Measurements from ENCODE around the gene CARS2. TPM values are rescaled to one million over a fixed set of nuclear protein-coding genes. Genes with fewer than 3 reads are reported as not detected.
"Not testable (repeated sequence)": the region's sequence is repeated elsewhere in the genome, so short reads cannot be mapped to it uniquely, and the experiment has no call there.

Gene CARS2
- polyA plus RNA-seq = 10 to 100 TPM; 40.8 to 54.5 (median 40.8) TPM

- H3K27ac Mint-ChIP-seq = peak within 1 kb of the TSS; percentile 70 to 90 (median 86)
- H3K27me3 Mint-ChIP-seq (ENCODE audit: low read depth in 3 of 3) = peaks cover 0 to 2% (median 0%) of the 10 kb centered on the region in 3 donors
- peak within 1 kb of the TSS; percentile 88 to 92 (median 90) for H3K4me3 Mint-ChIP-seq
- peaks cover 31 to 52% of the 10 kb centered on the region in 2 donors for H3K4me1 Mint-ChIP-seq
- peaks cover 6 to 12% (median 6%) of the 10 kb centered on the region in 3 donors for H3K36me3 Mint-ChIP-seq
- DNase-seq = peak; percentile 87 to 91 (median 87)
- no peaks in the 10 kb centered on the region for H3K9me3 Mint-ChIP-seq
Observed at GRCh38 chr13:110705826-110706569, at the start of gene CARS2. TSS of gene CARS2 (minus strand) at chr13:110706116. CDS start at chr13:110706093, 23 bp downstream.

DNA sequence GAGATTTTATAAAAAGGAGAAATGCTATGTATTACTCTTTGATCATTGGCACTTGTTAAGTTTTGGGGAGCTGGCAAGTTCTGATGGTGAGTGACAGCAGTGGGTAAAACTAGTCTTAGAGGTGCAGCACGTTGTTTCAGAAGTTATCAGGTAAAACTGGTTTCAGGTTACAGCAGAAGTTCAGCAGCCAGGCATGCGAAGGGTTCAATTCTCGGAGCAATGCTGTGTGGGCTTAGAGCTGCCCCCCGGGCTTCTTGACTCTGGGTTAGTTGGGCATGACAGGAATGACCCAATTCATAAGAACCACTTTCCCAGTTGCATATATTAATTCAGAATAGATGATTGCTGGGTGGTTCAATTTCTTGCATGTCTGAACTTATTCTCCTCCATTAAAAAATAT lies 42.4 kb upstream of the CARS2 start:
- H3K9me3 Mint-ChIP-seq = peaks cover 0 to 5% (median 2%) of the 10 kb centered on the region in 6 donors
- H3K36me3 Mint-ChIP-seq = peaks cover 8 to 23% (median 8%) of the 10 kb centered on the region in 3 donors
- H3K4me1 Mint-ChIP-seq = no peaks in the 10 kb centered on the region
- H3K27ac Mint-ChIP-seq = no peak overlapping the region
- no peak for DNase-seq
- H3K27me3 Mint-ChIP-seq (ENCODE audit: low read depth in 3 of 3) = no peaks in the 10 kb centered on the region
- H3K4me3 Mint-ChIP-seq = no peak overlapping the region

GRCh38 chr13:110746438-110746837 lies 40.5 kb upstream of the CARS2 start:
- Mint-ChIP-seq H3K9me3 (peaks cover 0 to 5% (median 3%) of the 10 kb centered on the region in 6 donors), H3K4me3 (no peak overlapping the region), H3K36me3 (peaks cover 4 to 15% (median 7%) of the 10 kb centered on the region in 3 donors), H3K27ac (no peak overlapping the region), H3K27me3 (ENCODE audit: low read depth in 3 of 3) (no peaks in the 10 kb centered on the region), H3K4me1 (no peaks in the 10 kb centered on the region)
- no peak for DNase-seq

GRCh38 chr13:110743687-110744086 lies 37.8 kb upstream of the CARS2 start:
- Mint-ChIP-seq H3K36me3 (peaks cover 0 to 2% (median 0%) of the 10 kb centered on the region in 3 donors), H3K27me3 (ENCODE audit: low read depth in 3 of 3) (peaks cover 0 to 3% (median 0%) of the 10 kb centered on the region in 3 donors), H3K4me3 (no peak overlapping the region), H3K4me1 (no peaks in the 10 kb centered on the region), H3K9me3 (peaks cover 0 to 5% (median 2%) of the 10 kb centered on the region in 6 donors), H3K27ac (no peak overlapping the region)
- no peak for DNase-seq

DNA sequence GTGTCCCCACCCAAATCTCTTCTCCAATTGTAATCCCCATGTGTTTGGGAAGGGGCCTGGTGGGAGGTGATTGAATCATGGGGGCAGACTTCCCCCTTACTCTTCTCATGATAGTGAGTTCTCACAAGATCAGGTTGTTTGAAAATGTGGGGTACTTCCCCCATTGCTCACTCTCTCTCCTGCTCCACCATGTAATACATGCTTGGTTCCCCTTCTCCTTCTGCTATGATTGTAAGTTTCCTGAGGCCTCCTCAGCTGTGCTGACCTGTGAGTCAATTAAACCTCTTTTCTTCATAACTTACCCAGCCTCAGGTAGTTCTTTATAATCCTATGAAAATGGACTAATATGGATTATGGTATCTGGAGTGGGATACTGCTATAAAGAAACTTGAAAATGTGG lies 31.6 kb upstream of the CARS2 start:
- Mint-ChIP-seq H3K27ac (no peak overlapping the region), H3K27me3 (ENCODE audit: low read depth in 3 of 3) (peaks cover 2 to 8% (median 3%) of the 10 kb centered on the region in 3 donors), H3K36me3 (peaks cover 0 to 16% (median 5%) of the 10 kb centered on the region in 3 donors), H3K4me3 (no peak overlapping the region), H3K9me3 (peaks cover 0 to 12% (median 0%) of the 10 kb centered on the region in 6 donors), H3K4me1 (no peaks in the 10 kb centered on the region)
- DNase-seq = no peak

DNA sequence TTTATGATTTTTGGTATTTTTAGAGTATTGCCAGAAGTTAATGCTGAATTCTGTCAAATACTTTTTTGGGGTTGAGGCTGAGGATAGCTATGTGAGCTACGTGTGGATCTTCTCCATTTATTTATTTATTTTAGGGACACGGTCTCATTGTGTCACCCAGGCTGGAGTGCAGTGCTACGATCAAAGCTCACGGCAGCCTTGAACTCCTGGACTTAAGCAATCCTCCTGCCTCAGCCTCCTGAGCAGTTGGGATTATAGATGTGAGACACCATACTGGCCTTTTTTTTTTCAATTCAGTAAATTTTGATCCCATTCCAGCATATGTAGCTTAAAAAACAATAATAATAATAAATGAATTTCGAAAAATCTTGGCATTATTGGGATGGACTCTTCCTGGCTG lies 28.6 kb upstream of the CARS2 start:
- no peak overlapping the region for H3K27ac Mint-ChIP-seq
- H3K27me3 Mint-ChIP-seq (ENCODE audit: low read depth in 3 of 3) = peaks cover 2 to 8% (median 3%) of the 10 kb centered on the region in 3 donors
- no peak for DNase-seq
- H3K36me3 Mint-ChIP-seq = peaks cover 0 to 16% (median 12%) of the 10 kb centered on the region in 3 donors
- H3K9me3 Mint-ChIP-seq = peaks cover 0 to 12% (median 0%) of the 10 kb centered on the region in 6 donors
- no peak overlapping the region for H3K4me3 Mint-ChIP-seq
- H3K4me1 Mint-ChIP-seq = no peaks in the 10 kb centered on the region

DNA sequence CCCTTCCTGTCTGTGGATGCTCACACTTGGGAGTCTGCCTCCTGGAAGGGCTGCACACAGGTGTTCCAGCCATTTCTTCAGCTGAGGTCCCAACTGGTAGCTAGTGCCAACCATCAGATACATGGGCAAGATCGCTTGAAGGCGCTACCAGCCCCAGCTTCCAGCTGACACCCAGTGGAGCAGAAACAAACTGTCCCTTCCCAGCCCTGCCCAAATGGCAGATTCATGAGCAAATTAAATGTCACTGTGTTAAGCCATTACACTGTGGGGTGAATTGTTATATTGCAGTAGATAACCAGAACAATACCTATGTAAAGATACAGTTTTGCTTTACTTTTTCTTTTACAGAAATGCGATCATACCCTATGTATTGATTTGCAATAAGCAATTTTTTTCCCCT lies 25.2 kb upstream of the CARS2 start:
- Mint-ChIP-seq H3K27ac (no peak overlapping the region), H3K27me3 (ENCODE audit: low read depth in 3 of 3) (peaks cover 0 to 5% (median 0%) of the 10 kb centered on the region in 3 donors), H3K36me3 (peaks cover 0 to 11% (median 11%) of the 10 kb centered on the region in 3 donors), H3K4me1 (peaks cover 25% of the 10 kb centered on the region in 2 donors), H3K4me3 (no peak overlapping the region), H3K9me3 (no peaks in the 10 kb centered on the region)
- DNase-seq = no peak

DNA sequence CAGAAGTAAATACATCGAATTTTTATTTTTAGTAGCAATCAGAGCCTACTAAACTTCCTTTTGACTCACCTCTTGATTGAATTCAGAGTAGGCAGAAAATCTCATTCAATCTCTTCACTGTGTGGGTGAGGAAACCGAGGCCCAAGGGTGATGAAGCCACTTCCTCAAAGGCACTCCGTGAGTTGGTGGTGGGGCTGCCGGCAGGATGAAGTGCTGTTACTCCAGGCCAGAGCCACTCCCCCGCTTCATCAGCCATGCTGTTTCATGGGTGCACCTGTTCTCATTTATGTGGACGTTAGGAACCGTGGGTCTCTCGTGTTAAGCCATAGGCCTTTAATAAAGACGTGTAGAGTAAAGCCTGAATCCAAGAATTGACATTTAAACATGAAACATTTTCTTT lies 20.8 kb upstream of the CARS2 start:
- peaks cover 0 to 17% (median 3%) of the 10 kb centered on the region in 3 donors for H3K36me3 Mint-ChIP-seq
- no peaks in the 10 kb centered on the region for H3K9me3 Mint-ChIP-seq
- peak overlapping the region; percentile 8 to 89 (median 70) for H3K27ac Mint-ChIP-seq
- peak overlapping the region; percentile 77 to 83 (median 80) for H3K4me3 Mint-ChIP-seq
- DNase-seq = peak; percentile 76 to 83 (median 80)
- H3K27me3 Mint-ChIP-seq (ENCODE audit: low read depth in 3 of 3) = peaks cover 0 to 6% (median 0%) of the 10 kb centered on the region in 3 donors
- H3K4me1 Mint-ChIP-seq = peaks cover 41 to 42% of the 10 kb centered on the region in 2 donors

DNA sequence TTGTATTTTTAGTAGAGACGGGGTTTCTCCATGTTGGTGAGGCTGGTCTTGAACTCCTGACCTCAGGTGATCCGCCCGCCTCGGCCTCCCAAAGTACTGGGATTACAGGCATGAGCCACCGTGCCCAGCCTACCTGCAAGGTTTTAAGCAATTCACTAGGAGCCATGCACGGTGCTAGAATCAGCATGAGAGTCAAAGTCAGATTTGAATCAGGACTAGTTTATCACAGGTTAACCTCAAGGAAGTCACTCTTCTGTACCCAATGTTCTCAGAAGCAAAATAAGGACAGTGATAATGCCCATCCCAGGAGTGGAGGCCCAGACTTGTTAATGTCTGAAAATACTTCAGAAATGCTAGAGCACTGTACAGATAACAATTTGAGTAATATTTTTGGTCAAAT lies 20.2 kb upstream of the CARS2 start:
- H3K36me3 Mint-ChIP-seq = peaks cover 0 to 14% (median 3%) of the 10 kb centered on the region in 3 donors
- not testable (repeated sequence) for H3K27me3 Mint-ChIP-seq (ENCODE audit: low read depth in 3 of 3); H3K9me3 Mint-ChIP-seq
- H3K4me1 Mint-ChIP-seq = peaks cover 42% of the 10 kb centered on the region in 2 donors
- peak overlapping the region; percentile 77 to 83 (median 80) for H3K4me3 Mint-ChIP-seq
- peak overlapping the region; percentile 8 to 89 (median 70) for H3K27ac Mint-ChIP-seq
- peak in 2 of 3 donors; percentile 24 to 34 for DNase-seq

DNA sequence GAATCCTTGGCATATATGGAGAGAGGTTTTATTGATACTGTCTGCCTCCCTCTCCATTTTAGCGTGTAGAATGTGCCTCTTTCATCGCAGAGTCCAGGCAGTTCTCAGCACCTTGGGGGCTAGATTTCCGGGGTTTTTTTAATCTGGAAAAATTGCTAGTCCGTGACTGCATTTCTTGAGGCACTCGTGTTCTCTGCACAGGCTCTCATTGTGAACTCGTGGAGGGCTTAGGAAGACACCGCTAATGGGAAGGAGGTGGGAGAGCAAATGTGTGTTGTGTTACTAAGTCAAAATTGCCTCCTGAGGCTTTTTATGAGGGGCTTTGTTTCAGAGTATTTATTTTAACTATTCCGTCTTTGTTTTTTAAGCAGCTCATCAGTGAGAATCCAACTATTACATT lies 17.7 kb upstream of the CARS2 start:
- DNase-seq = no peak
- H3K4me3 Mint-ChIP-seq = no peak overlapping the region
- H3K27me3 Mint-ChIP-seq (ENCODE audit: low read depth in 3 of 3) = peaks cover 0 to 5% (median 0%) of the 10 kb centered on the region in 3 donors
- peaks cover 0 to 11% (median 8%) of the 10 kb centered on the region in 3 donors for H3K36me3 Mint-ChIP-seq
- no peak overlapping the region for H3K27ac Mint-ChIP-seq
- H3K9me3 Mint-ChIP-seq = no peaks in the 10 kb centered on the region
- H3K4me1 Mint-ChIP-seq = peaks cover 41 to 58% of the 10 kb centered on the region in 2 donors

- Mint-ChIP-seq H3K36me3 (peaks cover 0 to 11% (median 6%) of the 10 kb centered on the region in 3 donors), H3K4me3 (no peak overlapping the region), H3K4me1 (peaks cover 39 to 56% of the 10 kb centered on the region in 2 donors), H3K27ac (no peak overlapping the region), H3K27me3 (ENCODE audit: low read depth in 3 of 3) (peaks cover 0 to 5% (median 0%) of the 10 kb centered on the region in 3 donors), H3K9me3 (no peaks in the 10 kb centered on the region)
- DNase-seq = no peak
Observed at GRCh38 chr13:110722971-110723370, 17.1 kb upstream of the CARS2 start.

DNA sequence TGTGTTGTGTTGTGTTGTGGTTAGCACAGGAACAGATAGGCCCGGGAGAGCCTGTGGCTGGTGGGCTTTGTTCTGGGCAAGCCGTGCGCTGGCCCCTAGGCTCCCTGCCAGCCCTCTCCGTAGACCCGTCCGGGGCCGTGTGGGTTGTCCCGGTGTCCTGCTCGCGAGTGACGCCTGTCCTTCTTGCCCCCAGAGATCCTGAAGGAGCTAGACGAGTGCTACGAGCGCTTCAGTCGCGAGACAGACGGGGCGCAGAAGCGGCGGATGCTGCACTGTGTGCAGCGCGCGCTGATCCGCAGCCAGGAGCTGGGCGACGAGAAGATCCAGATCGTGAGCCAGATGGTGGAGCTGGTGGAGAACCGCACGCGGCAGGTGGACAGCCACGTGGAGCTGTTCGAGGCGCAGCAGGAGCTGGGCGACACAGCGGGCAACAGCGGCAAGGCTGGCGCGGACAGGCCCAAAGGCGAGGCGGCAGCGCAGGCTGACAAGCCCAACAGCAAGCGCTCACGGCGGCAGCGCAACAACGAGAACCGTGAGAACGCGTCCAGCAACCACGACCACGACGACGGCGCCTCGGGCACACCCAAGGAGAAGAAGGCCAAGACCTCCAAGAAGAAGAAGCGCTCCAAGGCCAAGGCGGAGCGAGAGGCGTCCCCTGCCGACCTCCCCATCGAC lies 13.3 kb upstream of the CARS2 start:
- Mint-ChIP-seq H3K4me1 (peaks cover 32 to 51% of the 10 kb centered on the region in 2 donors), H3K36me3 (peaks cover 0 to 11% (median 6%) of the 10 kb centered on the region in 3 donors), H3K27ac (no peak overlapping the region), H3K27me3 (ENCODE audit: low read depth in 3 of 3) (peaks cover 8 to 14% (median 10%) of the 10 kb centered on the region in 3 donors), H3K4me3 (no peak overlapping the region), H3K9me3 (peaks cover 0 to 2% (median 0%) of the 10 kb centered on the region in 6 donors)
- DNase-seq = no peak

DNA sequence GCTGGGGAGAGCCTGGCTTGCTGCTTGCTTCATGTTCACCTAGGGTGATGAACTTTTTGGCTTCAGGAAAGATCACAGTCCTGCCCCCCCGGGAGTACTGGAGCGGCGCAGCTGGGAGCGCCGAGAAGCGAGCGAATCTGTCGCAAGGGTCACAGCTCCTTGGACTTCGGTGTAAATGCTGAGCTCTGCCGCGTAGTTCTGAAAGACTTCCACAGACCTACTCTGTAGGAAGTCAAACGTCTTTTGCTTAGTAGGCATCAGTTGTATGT lies 10.3 kb upstream of the CARS2 start:
- H3K9me3 Mint-ChIP-seq = peaks cover 0 to 2% (median 0%) of the 10 kb centered on the region in 6 donors
- H3K36me3 Mint-ChIP-seq = peaks cover 0 to 6% (median 5%) of the 10 kb centered on the region in 3 donors
- no peak for DNase-seq
- H3K27me3 Mint-ChIP-seq (ENCODE audit: low read depth in 3 of 3) = peaks cover 19 to 28% (median 27%) of the 10 kb centered on the region in 3 donors
- peak overlapping the region in 5 of 6 donors; percentile 75 to 97 (median 87) for H3K27ac Mint-ChIP-seq
- H3K4me1 Mint-ChIP-seq = peaks cover 32 to 52% of the 10 kb centered on the region in 2 donors
- peak overlapping the region; percentile 95 to 100 (median 99) for H3K4me3 Mint-ChIP-seq
